ENCODE data around the gene HSFX4.
"Not testable (repeated sequence)": the region's sequence is repeated elsewhere in the genome, so short reads cannot be mapped to it uniquely, and the experiment has no call there.

DNA sequence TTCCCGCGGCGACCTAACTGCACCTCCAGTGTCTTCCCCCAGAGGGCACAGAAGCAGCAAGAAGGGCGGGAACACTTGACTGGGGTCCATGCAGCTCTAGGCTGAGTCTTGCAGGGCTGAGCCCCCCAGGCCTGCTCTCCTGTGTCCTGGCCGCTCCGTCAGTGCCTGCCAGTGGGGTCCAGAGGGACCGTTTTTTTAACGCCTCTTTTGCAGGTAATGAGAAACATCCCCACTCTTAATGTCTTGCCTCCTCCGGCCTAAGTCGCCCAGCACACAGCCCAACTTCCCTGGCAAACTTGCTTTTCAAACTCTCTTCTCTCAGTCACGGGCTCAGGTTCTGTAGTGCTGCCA lies 11.3 kb downstream of the HSFX4 start:
- TF ChIP-seq, protein P1, sequence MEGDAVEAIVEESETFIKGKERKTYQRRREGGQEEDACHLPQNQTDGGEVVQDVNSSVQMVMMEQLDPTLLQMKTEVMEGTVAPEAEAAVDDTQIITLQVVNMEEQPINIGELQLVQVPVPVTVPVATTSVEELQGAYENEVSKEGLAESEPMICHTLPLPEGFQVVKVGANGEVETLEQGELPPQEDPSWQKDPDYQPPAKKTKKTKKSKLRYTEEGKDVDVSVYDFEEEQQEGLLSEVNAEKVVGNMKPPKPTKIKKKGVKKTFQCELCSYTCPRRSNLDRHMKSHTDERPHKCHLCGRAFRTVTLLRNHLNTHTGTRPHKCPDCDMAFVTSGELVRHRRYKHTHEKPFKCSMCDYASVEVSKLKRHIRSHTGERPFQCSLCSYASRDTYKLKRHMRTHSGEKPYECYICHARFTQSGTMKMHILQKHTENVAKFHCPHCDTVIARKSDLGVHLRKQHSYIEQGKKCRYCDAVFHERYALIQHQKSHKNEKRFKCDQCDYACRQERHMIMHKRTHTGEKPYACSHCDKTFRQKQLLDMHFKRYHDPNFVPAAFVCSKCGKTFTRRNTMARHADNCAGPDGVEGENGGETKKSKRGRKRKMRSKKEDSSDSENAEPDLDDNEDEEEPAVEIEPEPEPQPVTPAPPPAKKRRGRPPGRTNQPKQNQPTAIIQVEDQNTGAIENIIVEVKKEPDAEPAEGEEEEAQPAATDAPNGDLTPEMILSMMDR (IDR thresholded peaks at IDR 0.05; ENCODE audit: borderline replicate concordance, extremely low read depth, low read length, poor library complexity, severe bottlenecking): peak; percentile 68
- not testable (repeated sequence) for TF ChIP-seq EZH2 (IDR thresholded peaks at IDR 0.05; ENCODE audit: borderline replicate concordance, low read depth, low read length, severe bottlenecking)

Measured in DND-41 (cell line).